Measurements from ENCODE around the gene UTS2R. TPM values are rescaled to one million over a fixed set of nuclear protein-coding genes. Genes with fewer than 3 reads are reported as not detected.
A peak's percentile ranks its signal among the peaks of the same experiment; 100 is the strongest.
"Not testable (repeated sequence)": the region's sequence is repeated elsewhere in the genome, so short reads cannot be mapped to it uniquely, and the experiment has no call there.

UTS2R gene
- total RNA-seq, 1 experiment from 2014 or later: not detected

DNA sequence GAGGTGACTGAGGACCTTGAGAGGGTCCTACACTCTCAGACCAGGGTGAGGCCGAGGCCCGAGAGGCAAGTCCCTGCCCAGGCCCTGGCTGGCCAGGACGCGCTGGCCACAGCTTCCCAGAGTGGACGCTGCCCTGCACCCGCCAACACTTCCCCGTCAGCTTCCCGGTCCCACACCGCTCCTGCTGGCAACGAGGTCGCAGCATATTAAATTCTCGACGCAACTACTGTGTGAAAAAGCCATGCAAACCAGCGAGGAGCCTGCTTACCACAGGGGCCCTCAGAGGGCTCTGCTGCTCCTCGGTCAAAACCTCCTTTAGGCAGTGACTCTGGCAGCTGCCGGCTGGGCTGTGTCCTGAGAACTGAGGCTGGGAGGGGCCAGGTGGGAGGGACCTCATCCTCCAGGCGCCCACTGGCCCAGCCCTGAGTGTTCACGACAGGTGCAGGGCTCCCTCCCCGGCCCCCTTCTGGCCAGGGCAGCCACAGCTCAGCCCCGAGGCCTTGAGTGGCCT, 14.7 kb upstream of the UTS2R start:
- H3K27me3 Mint-ChIP-seq (ENCODE audit: insufficient read depth, unreplicated experiment): no peaks in the 10 kb centered on the region
- BruUV-seq (replicated peaks): no TSS peak
- H3K9me3 Mint-ChIP-seq (ENCODE audit: unreplicated experiment): no peaks in the 10 kb centered on the region
- POLR2A ChIA-PET: interaction anchor here (0.6 to 1.9 kb wide), 5 partner anchors 9 to 359 kb away, joined by 3 to 11 read pairs (median 3); partner anchors contain the start of gene FN3KRP
- CTCF ChIA-PET: interaction anchor here (0.7 to 1.4 kb wide), 2 partner anchors 14 to 61 kb away, joined by 3 read pairs; partner anchors contain the start of genes HEXD and OGFOD3
- peak overlapping the region; percentile 73 for H3K27ac Mint-ChIP-seq (ENCODE audit: low read depth, unreplicated experiment)
- DNase-seq (ENCODE audit: unreplicated experiment): no peak
- TF ChIP-seq CTCF (IDR thresholded peaks at IDR 0.05; ENCODE audit: unreplicated experiment): no peak
- no peak overlapping the region for H3K4me3 Mint-ChIP-seq (ENCODE audit: unreplicated experiment)
- no peaks in the 10 kb centered on the region for H3K36me3 Mint-ChIP-seq (ENCODE audit: insufficient read depth, unreplicated experiment)
- H3K4me1 Mint-ChIP-seq (ENCODE audit: insufficient read depth, unreplicated experiment): peaks cover 9% of the 10 kb centered on the region
- intact Hi-C loops (cut with micrococcal nuclease): loop anchor here (10.0 kb wide), 1 partner anchor 168 kb away; no protein-coding TSS in a partner anchor

GRCh38 chr17:82357394-82357793, 14.2 kb upstream of the UTS2R start:
- ChIA-PET CTCF (interaction anchor here (0.7 to 1.4 kb wide), 3 partner anchors 56 to 301 kb away, joined by 3 to 5 read pairs (median 3); partner anchors contain the start of genes HEXD and OGFOD3), POLR2A (interaction anchor here (0.6 to 0.8 kb wide), 2 partner anchors 10 to 60 kb away, joined by 3 read pairs; partner anchors contain the start of gene HEXD)
- Mint-ChIP-seq H3K9me3 (ENCODE audit: unreplicated experiment) (no peaks in the 10 kb centered on the region), H3K27me3 (ENCODE audit: insufficient read depth, unreplicated experiment) (no peaks in the 10 kb centered on the region), H3K27ac (ENCODE audit: low read depth, unreplicated experiment) (no peak overlapping the region), H3K36me3 (ENCODE audit: insufficient read depth, unreplicated experiment) (no peaks in the 10 kb centered on the region), H3K4me1 (ENCODE audit: insufficient read depth, unreplicated experiment) (peaks cover 9% of the 10 kb centered on the region), H3K4me3 (ENCODE audit: unreplicated experiment) (no peak overlapping the region)
- TF ChIP-seq CTCF (IDR thresholded peaks at IDR 0.05; ENCODE audit: unreplicated experiment): no peak
- BruUV-seq (replicated peaks): no TSS peak
- intact Hi-C loops (cut with micrococcal nuclease): loop anchor here (10.0 kb wide), 1 partner anchor 167 kb away; no protein-coding TSS in a partner anchor
- no peak for DNase-seq (ENCODE audit: unreplicated experiment)

DNA sequence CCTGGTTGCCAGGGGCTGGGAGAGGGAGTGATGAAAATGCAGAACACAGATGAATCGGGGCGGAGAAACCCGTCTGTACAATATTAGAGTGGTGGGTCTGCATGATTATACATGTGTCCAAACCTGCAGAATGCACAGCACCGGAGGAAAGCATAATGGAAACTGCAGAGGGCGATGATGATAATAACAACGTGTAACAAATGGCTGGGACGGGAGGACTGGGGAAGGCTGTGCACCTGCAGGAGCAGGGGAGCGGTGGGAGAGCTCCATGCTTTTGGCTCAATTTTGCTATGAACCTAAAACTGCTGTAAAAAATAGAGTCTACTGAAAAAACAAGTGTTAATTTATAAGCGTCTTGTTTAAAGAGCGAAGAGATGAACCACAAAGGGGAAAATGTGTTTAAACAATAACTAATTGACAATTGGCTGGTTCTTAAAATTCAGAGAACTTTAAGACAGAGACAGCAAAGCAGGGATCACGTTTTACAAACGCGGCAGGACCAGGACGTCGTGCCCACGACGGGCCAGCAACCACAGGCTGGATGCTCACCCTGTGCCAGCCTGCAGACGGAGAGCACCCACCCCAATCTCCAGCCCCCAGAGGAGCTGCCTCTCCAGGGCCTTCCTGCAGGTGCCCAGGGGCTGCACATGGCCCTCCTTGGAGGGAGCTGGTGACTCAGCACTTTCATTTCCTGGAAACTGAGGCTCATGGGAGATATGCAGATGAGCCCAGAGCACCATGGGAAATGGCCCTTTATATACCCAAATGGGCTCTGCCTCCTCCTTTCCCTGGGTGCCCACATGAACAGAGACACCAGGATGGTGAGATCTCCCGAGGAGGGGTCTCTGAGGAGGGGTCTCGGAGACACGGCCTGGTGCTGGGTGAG, 12.9 kb upstream of the UTS2R start, which contains the start of gene TEX19:
TSS of gene TEX19 (plus strand) at position 783 of the 886 bp plus-strand sequence. CDS start 2,904 bp downstream, outside the sequence.
- no peaks in the 10 kb centered on the region for H3K27me3 Mint-ChIP-seq (ENCODE audit: insufficient read depth, unreplicated experiment)
- peaks cover 9% of the 10 kb centered on the region for H3K4me1 Mint-ChIP-seq (ENCODE audit: insufficient read depth, unreplicated experiment)
- no peak for TF ChIP-seq CTCF (IDR thresholded peaks at IDR 0.05; ENCODE audit: unreplicated experiment)
- BruUV-seq (replicated peaks): no TSS peak
- no peaks in the 10 kb centered on the region for H3K36me3 Mint-ChIP-seq (ENCODE audit: insufficient read depth, unreplicated experiment)
- H3K9me3 Mint-ChIP-seq (ENCODE audit: unreplicated experiment): no peaks in the 10 kb centered on the region
- peak; percentile 13 for DNase-seq (ENCODE audit: unreplicated experiment)
- POLR2A ChIA-PET: interaction anchor here (0.5 to 1.3 kb wide), 2 partner anchors 22 to 170 kb away, joined by 3 read pairs; no protein-coding TSS in a partner anchor
- H3K27ac Mint-ChIP-seq (ENCODE audit: low read depth, unreplicated experiment): no peak within 1 kb of the TSS
- intact Hi-C loops (cut with micrococcal nuclease): loop anchor here (10.0 kb wide), 1 partner anchor 166 kb away; no protein-coding TSS in a partner anchor
- H3K4me3 Mint-ChIP-seq (ENCODE audit: unreplicated experiment): no peak within 1 kb of the TSS
- CTCF ChIA-PET: interaction anchor here (0.6 to 1.3 kb wide), 4 partner anchors 55 to 170 kb away, joined by 3 to 5 read pairs (median 4); no protein-coding TSS in a partner anchor

DNA sequence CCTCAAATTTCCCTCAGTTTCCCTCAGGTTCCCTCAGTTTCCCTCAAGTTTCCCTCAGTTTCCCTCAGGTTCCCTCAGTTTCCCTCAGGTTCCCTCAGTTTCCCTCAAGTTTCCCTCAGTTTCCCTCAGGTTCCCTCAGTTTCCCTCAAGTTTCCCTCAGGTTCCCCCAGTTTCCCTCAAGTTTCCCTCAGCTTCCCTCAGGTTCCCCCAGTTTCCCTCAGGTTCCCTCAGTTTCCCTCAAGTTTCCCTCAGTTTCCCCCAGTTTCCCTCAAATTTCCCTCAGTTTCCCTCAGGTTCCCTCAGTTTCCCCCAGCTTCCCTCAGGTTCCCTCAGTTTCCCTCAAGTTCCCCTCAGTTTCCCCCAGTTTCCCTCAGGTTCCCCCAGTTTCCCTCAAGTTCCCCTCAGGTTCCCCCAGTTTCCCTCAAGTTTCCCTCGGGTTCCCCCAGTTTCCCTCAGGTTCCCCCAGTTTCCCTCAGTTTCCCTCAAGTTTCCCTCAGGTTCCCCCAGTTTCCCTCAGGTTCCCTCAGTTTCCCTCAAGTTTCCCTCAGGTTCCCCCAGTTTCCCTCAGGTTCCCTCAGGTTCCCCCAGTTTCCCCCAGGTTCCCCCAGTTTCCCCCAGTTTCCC, 12.0 kb upstream of the UTS2R start:
- not testable (repeated sequence) for H3K27me3 Mint-ChIP-seq (ENCODE audit: insufficient read depth, unreplicated experiment); H3K4me3 Mint-ChIP-seq (ENCODE audit: unreplicated experiment); BruUV-seq (replicated peaks); H3K27ac Mint-ChIP-seq (ENCODE audit: low read depth, unreplicated experiment); H3K9me3 Mint-ChIP-seq (ENCODE audit: unreplicated experiment); H3K36me3 Mint-ChIP-seq (ENCODE audit: insufficient read depth, unreplicated experiment); H3K4me1 Mint-ChIP-seq (ENCODE audit: insufficient read depth, unreplicated experiment); DNase-seq (ENCODE audit: unreplicated experiment)
- intact Hi-C loops (cut with micrococcal nuclease): loop anchor here (10.0 kb wide), 1 partner anchor 165 kb away; no protein-coding TSS in a partner anchor
- POLR2A ChIA-PET: interaction anchor here (0.7 kb wide), 1 partner anchor 168 kb away, joined by 4 read pairs; no protein-coding TSS in a partner anchor
- CTCF ChIA-PET: interaction anchor here (0.6 to 0.8 kb wide), 2 partner anchors 42 to 169 kb away, joined by 4 to 5 read pairs; partner anchors contain the start of gene CD7
